GM12878 (cell line): ENCODE results near the gene CDC16. TPM values are rescaled to one million over a fixed set of nuclear protein-coding genes. Genes with fewer than 3 reads are reported as not detected.

Experiments
- ATAC-seq: fragments of 200-7000 bp; cut with Tn5 transposase; 3 replicates; pipeline ENCODE4 v1.9.1; 2020; ENCODE audit warnings: mild to moderate bottlenecking, moderate library complexity
- BruUV-seq: library from RNA; stranded (reverse); fragments of 400-500 nt; replicated peaks from 2 replicates; lab custom pipeline; 2021; lab: Mats Ljungman, UMichigan
- CTCF ChIA-PET: fragments of 300-600 bp; sonication (Branson Sonifier 250); formaldehyde crosslinking; extraction: SDS; loops from one replicate; lab custom pipeline; 2021; ENCODE audit warnings: inconsistent platforms; lab: Yijun Ruan, JAX
- POLR2A ChIA-PET: fragments of 350-600 bp; formaldehyde crosslinking; extraction: SDS; loops from one replicate; lab custom pipeline; 2021; ENCODE audit warnings: inconsistent platforms; lab: Charles Lee
- RAD21 ChIA-PET: fragments of 300-600 bp; sonication (Branson Sonifier 250); formaldehyde crosslinking; loops from one replicate; lab custom pipeline; 2023; ENCODE audit warnings: antibody characterized with exemption; ENCODE audit not compliant: unreplicated experiment; lab: Charles Lee
- SMC1A ChIA-PET: fragments of 300-600 bp; sonication (Branson Sonifier 250); formaldehyde crosslinking; loops from one replicate; lab custom pipeline; 2023; ENCODE audit not compliant: unreplicated experiment, uncharacterized antibody; lab: Charles Lee
- DNase-seq: peaks from one replicate; pipeline ENCODE4 v3.0.0-alpha.2; 2011; ENCODE audit warnings: low read depth, low spot score
- FAIRE-seq: peaks from 3 replicates; lab custom pipeline; 2011; peaks lifted over from hg19 to GRCh38; lab: Jason Lieb, UNC
- H2AFZ ChIP-seq: 2 replicates; pipeline ENCODE4 v1.6.0; 2011; ENCODE audit warnings: low read depth, low read length, control low read depth; ENCODE audit not compliant: control insufficient read depth
- H3K27ac ChIP-seq: 2 replicates; pipeline ENCODE4 v1.5.1; 2011; ENCODE audit warnings: control low read depth; ENCODE audit not compliant: control insufficient read depth, insufficient read depth
- H3K27me3 ChIP-seq, 2 experiments: replicated peaks in 1 of 2; 2 replicates each; pipeline versions ENCODE4 v1.6.0 to v1.6.1; 2011; ENCODE audit warnings: low read length in 1 of 2; ENCODE audit not compliant: control insufficient read depth in 2 of 2, insufficient read depth in 2 of 2
- H3K36me3 ChIP-seq, 2 experiments: 2 replicates each; pipeline ENCODE4 v1.5.1; 2011; ENCODE audit warnings: low read length in 1 of 2; ENCODE audit not compliant: control insufficient read depth in 2 of 2, insufficient read depth in 2 of 2
- H3K4me1 ChIP-seq: 2 replicates; pipeline ENCODE4 v1.6.1; 2011; ENCODE audit warnings: mild to moderate bottlenecking, low read length, moderate library complexity, mixed read lengths; ENCODE audit not compliant: control insufficient read depth, insufficient read depth
- H3K4me2 ChIP-seq: 2 replicates; pipeline ENCODE4 v1.6.0; 2011; ENCODE audit warnings: control low read depth; ENCODE audit not compliant: control insufficient read depth, insufficient read depth
- H3K4me3 ChIP-seq: fragments of 200-600 bp; sonication (generic); 2 replicates; pipeline ENCODE4 v1.5.1; 2016
- H3K79me2 ChIP-seq: 2 replicates; pipeline ENCODE4 v1.6.0; 2011; ENCODE audit warnings: low read length; ENCODE audit not compliant: control insufficient read depth, insufficient read depth
- H3K9ac ChIP-seq: 2 replicates; pipeline ENCODE4 v1.8.0; 2011; ENCODE audit warnings: low read length, control low read depth, mixed read lengths; ENCODE audit not compliant: control insufficient read depth, insufficient read depth
- H3K9me3 ChIP-seq: replicated peaks from 3 replicates; pipeline ENCODE4 v1.5.1; 2011; ENCODE audit warnings: mild to moderate bottlenecking, low read length; ENCODE audit not compliant: control insufficient read depth, insufficient read depth
- H4K20me1 ChIP-seq: 2 replicates; pipeline ENCODE4 v1.6.0; 2011; ENCODE audit not compliant: control insufficient read depth, insufficient read depth
- ATF3 ChIP-seq: IDR thresholded peaks from 2 replicates; pipeline ENCODE4 v1.6.1; 2011; ENCODE audit warnings: low read depth, mild to moderate bottlenecking, low read length, moderate library complexity, borderline replicate concordance; ENCODE audit errors: extremely low read depth
- ATF7 ChIP-seq: fragments of 450-650 bp; IDR thresholded peaks from 2 replicates; pipeline ENCODE4 v1.6.1; 2016; ENCODE audit warnings: low read depth, mild to moderate bottlenecking
- BACH1 ChIP-seq: fragments of 450-650 bp; IDR thresholded peaks from 2 replicates; pipeline ENCODE4 v1.6.1; 2017; ENCODE audit warnings: mild to moderate bottlenecking, borderline replicate concordance
- BMI1 ChIP-seq: fragments of 450-650 bp; IDR thresholded peaks from 2 replicates; pipeline ENCODE4 v1.6.1; 2016; ENCODE audit warnings: mild to moderate bottlenecking, moderate library complexity, borderline replicate concordance
- CREB1 ChIP-seq: IDR thresholded peaks from 2 replicates; pipeline ENCODE4 v1.6.1; 2012; ENCODE audit warnings: low read depth, mild to moderate bottlenecking, inconsistent platforms
- EED ChIP-seq: sonication (generic); IDR thresholded peaks from 2 replicates; pipeline ENCODE4 v1.6.1; 2016; ENCODE audit warnings: antibody characterized with exemption, low read depth
- GATAD2B ChIP-seq: fragments of 450-650 bp; conservative IDR thresholded peaks from 2 replicates; pipeline ENCODE4 v1.6.1; 2017; ENCODE audit warnings: low read depth, mild to moderate bottlenecking, moderate library complexity
- IKZF2 ChIP-seq, 2 experiments: fragments of 450-650 bp; IDR thresholded peaks; 2 replicates each; pipeline ENCODE4 v1.6.1; 2017; ENCODE audit warnings: mild to moderate bottlenecking in 2 of 2, moderate library complexity in 2 of 2
- MYB ChIP-seq: fragments of 150-350 bp; IDR thresholded peaks from 2 replicates; pipeline ENCODE4 v1.6.1; 2014; ENCODE audit warnings: mild to moderate bottlenecking, low read depth, low read length, borderline replicate concordance
- NRF1 ChIP-seq: conservative IDR thresholded peaks from 2 replicates; pipeline ENCODE4 v1.6.1; 2011; ENCODE audit warnings: mild to moderate bottlenecking, low read depth, low read length, improper control_type of control experiment
- RELA ChIP-seq: fragments of 450-650 bp; IDR thresholded peaks from 2 replicates; pipeline ENCODE4 v1.8.0; 2014; ENCODE audit warnings: borderline replicate concordance; ENCODE audit not compliant: partially characterized antibody
- RFX5 ChIP-seq: IDR thresholded peaks from 2 replicates; pipeline ENCODE4 v1.6.1; 2011; ENCODE audit warnings: low read depth, low read length, improper control_type of control experiment
- RUNX3 ChIP-seq: IDR thresholded peaks from 2 replicates; pipeline ENCODE4 v1.6.1; 2012; ENCODE audit warnings: low read length, inconsistent platforms
- SIX5 ChIP-seq: IDR thresholded peaks from 2 replicates; pipeline ENCODE4 v1.6.1; 2011; ENCODE audit warnings: mild to moderate bottlenecking, low read depth, low read length, moderate library complexity; ENCODE audit not compliant: severe bottlenecking
- SMAD5 ChIP-seq: IDR thresholded peaks from 2 replicates; pipeline ENCODE4 v1.6.1; 2016; ENCODE audit warnings: antibody characterized with exemption, low read depth
- SUPT20H ChIP-seq: IDR thresholded peaks from 2 replicates; pipeline ENCODE4 v1.6.1; 2011; ENCODE audit warnings: low read depth, mild to moderate bottlenecking, low read length, moderate library complexity, borderline replicate concordance; ENCODE audit not compliant: control insufficient read depth
- TAF1 ChIP-seq: IDR thresholded peaks from 2 replicates; pipeline ENCODE4 v1.6.1; 2011; ENCODE audit warnings: mild to moderate bottlenecking, low read depth, low read length, borderline replicate concordance
- TCF12 ChIP-seq: IDR thresholded peaks from 2 replicates; pipeline ENCODE4 v1.6.1; 2011; ENCODE audit warnings: low read depth, mild to moderate bottlenecking, low read length
- ZBTB4 ChIP-seq: fragments of 450-650 bp; formaldehyde crosslinking; IDR thresholded peaks from 2 replicates; pipeline ENCODE4 v1.4.0; 2022; ENCODE audit warnings: mild to moderate bottlenecking, moderate library complexity
- ZNF274 ChIP-seq: IDR thresholded peaks from one replicate; pipeline ENCODE4 v1.8.0; 2011; ENCODE audit not compliant: insufficient read length, insufficient read depth
- ZNF622 ChIP-seq: fragments of 450-650 bp; IDR thresholded peaks from 2 replicates; pipeline ENCODE4 v1.6.1; 2017; ENCODE audit warnings: mild to moderate bottlenecking, inconsistent platforms
- WGBS: methylation state at CpG from one replicate; pipeline ENCODE4 v1.1.6; 2016; ENCODE audit warnings: low lambda C conversion rate; ENCODE audit not compliant: insufficient replicate concordance, insufficient coverage; ENCODE audit errors: missing lambda C conversion rate; 5-methylcytosine and 5-hydroxymethylcytosine counted together
- in situ Hi-C: fragments of 300-500 bp; cut with MboI; formaldehyde crosslinking; loops from 9 replicates; pipeline ENCODE4 v1.14.3; 2018; ENCODE audit warnings: mixed read lengths
- intact Hi-C: fragments of 100-400 bp; cut with micrococcal nuclease; formaldehyde crosslinking; loops from one replicate; pipeline ENCODE4 v1.14.2; 2022; ENCODE audit not compliant: unreplicated experiment
- polyA plus RNA-seq, 11 experiments: library from polyadenylated mRNA; depleted of rRNA in 4 of 11; unstranded in 6 of 11; stranded (reverse) in 5 of 11; fragments of >200 nt; fragmentation: Nextera tagmentation in 4 of 11; fragmentation: Illumina TruSeq in 1 of 11; extraction: Ambion mirVana in 4 of 11; extraction: Trizol in 1 of 11; gene quantifications; 1 replicate in 1 of 11; 2 replicates in 10 of 11; pipeline versions ENCODE4 v1.2.1 to v1.2.3, GENCODE V29; 2011 to 2016; ENCODE audit warnings: inconsistent platforms in 2 of 11, missing spikeins in 2 of 11, low read depth in 1 of 11
- total RNA-seq, 4 experiments: library from RNA; depleted of rRNA in 3 of 4; stranded (reverse); fragments of >200 nt in 3 of 4; fragmentation: Illumina TruSeq in 1 of 4; extraction: Trizol in 1 of 4; gene quantifications; 2 replicates each; pipeline versions ENCODE4 v1.2.1 to v1.2.3, GENCODE V29; 2013 to 2021

CDC16 gene
- total and polyA plus RNA-seq, 10 of the 15 experiments (the other 5 are each of a cell fraction or from before 2014, with no cell fraction given): 15.4 to 92.9 (median 31.4) TPM

GRCh38 chr13:114199954-114200353 is 34.7 kb upstream of the CDC16 start (continued):
- no peak for TF ChIP-seq EED
- TF ChIP-seq SMAD5: no peak
- TF ChIP-seq RELA: no peak

- no peak overlapping the region for H3K27ac ChIP-seq
- peaks cover 2% of the 10 kb centered on the region; the same call in 1 of the 3 replicates for H3K9me3 ChIP-seq
- H3K9ac ChIP-seq: no peak overlapping the region
- H4K20me1 ChIP-seq: no peaks in the 10 kb centered on the region
- H3K4me1 ChIP-seq: no peaks in the 10 kb centered on the region
- 67% methylated on average over 18 of the region's 18 CpGs for WGBS
- ChIA-PET SMC1A (interaction anchor here (1.0 kb wide), 1 partner anchor 34 kb away, joined by 3 read pairs; no protein-coding TSS in a partner anchor), POLR2A (no interaction called here), CTCF (no interaction called here), RAD21 (no interaction called here)
- intact Hi-C loops (no loop called here), in situ Hi-C loops (no loop called here)
- TF ChIP-seq TCF12 (no peak), RFX5 (no peak), GATAD2B (no peak), ZNF274 (no peak), MYB (no peak), ZBTB4 (CRISPR knock-in tag) (no peak), BMI1 (no peak), TAF1 (no peak), BACH1 (no peak), RUNX3 (no peak), SUPT20H (no peak), CREB1 (no peak), IKZF2 (IDR thresholded peaks at IDR 0.05) (no peak), SIX5 (no peak), NRF1 (no peak), ZNF622 (no peak), ATF7 (no peak), ATF3 (no peak)
- H3K4me2 ChIP-seq: no peak overlapping the region
- no peak overlapping the region for H3K4me3 ChIP-seq
- no TSS peak for BruUV-seq
- no peaks in the 10 kb centered on the region for H3K79me2 ChIP-seq
- H3K36me3 ChIP-seq: no peaks in the 10 kb centered on the region
- FAIRE-seq: no peak
- H3K27me3 ChIP-seq: no peaks in the 10 kb centered on the region
- no peak overlapping the region for H2AFZ ChIP-seq
- ATAC-seq: no peak
- no peak for DNase-seq
Observed at GRCh38 chr13:114200399-114200911, 34.2 kb upstream of the CDC16 start.
